SKM-1 (cell line): ENCODE data around the gene AHRR.

Experiments
- DNase-seq: peaks from one replicate; lab custom pipeline; 2025; ENCODE audit not compliant: unreplicated experiment; lab: John Stamatoyannopoulos, UW

The AHRR gene

DNA sequence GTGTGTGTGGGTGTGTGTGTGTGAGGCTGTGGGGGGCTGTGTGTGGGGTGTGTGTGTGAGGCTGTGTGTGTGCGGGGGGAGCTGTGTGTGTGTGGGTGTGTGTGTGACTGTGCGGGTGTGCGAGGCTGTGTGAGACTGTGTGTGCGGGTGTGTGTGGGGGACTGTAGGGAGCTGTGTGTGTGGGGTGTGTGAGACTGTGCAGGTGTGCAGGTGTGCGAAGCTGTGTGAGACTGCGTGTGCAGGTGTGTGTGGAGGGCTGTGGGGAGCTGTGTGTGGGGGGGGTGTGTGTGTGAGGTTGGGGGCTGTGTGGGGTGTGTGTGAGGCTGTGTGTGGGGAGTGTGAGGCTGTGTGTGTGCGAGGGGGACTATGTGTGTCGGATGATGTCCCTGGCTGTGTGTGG is 23.2 kb downstream of the AHRR start:
- no peak for DNase-seq

DNA sequence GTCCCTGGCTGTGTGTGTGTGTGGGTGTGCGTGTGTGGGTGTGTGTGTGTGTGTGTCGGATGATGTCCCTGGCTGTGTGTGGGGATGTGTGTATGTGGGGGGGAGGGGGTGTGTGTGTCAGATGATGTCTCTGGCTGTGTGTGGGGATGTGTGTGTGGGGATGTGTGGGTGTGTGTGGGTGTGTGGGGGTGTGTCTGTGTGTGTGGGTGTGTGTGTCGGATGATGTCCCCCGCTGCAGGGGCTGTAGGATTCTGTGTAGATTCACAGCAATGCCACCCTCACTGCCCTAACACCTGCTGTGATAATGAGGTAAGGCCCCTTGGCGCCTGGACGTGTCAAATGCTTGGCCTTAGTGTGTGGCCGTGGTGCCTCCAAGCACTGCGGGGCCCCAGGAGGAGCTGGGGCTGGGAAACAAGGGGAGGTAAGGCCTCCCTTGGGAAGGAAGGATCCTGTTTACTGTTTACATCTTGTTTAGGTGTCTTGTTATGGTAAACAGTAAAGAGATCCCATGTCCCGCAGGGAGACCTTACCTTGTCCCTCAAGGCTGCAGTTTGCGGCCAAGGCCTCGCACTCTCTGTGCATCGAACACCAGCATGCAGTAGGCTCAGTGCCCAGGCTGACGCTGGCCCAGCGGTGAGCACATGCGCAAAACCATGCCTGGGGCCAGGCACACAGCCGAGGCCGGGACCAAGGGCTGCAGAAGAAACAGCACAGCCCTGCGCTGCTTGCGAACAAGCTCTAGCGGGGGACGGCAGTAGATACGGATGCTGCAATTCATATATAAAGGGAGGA is 24.1 kb downstream of the AHRR start:
- DNase-seq: no peak

DNA sequence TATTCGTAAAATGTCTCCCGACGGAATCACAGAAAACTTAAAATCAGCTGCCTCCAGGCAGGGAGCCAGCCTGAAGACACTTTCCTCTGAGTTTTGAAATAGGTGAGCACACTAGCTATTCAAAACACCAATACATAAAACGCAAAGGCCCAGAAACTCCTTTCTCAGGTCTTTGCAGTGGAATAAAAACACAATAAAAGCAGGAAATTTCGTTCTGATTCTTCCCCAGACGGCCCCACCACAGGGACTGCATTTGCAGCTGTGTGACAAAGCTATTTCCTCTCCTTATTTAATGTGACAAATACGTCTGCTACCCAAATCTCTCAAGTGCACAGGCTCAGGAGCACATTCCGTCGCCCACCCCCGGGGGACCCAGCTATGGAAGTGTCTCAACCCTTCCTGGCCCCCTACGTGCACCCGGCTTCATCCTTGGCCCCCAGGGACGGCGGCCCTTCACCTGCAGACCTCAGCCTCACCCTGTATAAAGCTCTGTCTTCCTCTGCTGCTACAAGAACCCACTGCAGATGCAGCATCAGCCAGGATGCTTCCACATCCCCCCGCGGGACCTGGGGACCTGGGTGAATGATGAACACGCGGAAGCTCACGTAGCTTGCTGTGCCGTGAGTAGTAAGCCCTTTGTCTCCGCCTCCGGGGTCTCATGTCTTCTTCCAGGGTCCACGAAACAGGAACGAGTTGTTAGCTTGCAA is 24.9 kb downstream of the AHRR start:
- no peak for DNase-seq

DNA sequence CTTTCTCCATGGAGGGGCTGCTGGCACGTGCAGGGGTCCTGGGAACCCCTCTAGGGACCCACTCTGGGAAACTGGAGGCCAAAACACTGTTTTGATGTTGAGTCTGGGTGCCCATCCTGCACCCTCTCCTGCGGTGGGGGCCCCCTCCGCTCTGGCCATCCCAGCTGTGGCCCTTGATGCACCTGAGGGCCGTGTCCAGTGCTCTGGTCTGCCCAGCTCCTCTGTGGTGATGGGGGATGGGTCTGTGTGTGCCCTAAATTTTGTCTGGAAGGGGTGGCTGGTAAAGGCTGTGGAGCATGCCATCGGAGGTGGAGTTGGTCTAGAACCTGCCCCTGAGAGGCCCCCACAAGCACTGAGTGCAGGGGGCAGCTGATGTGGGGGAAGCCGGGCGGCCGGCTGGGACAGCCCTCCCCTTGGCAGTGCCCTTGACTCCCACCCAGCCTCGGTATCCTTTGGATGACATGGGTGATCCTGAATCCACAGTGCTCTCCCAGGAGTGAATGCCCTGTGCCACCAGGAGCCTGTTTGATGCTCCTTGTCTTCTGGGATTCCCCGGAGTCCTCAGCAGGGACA is 26.3 kb downstream of the AHRR start:
- no peak for DNase-seq

DNA sequence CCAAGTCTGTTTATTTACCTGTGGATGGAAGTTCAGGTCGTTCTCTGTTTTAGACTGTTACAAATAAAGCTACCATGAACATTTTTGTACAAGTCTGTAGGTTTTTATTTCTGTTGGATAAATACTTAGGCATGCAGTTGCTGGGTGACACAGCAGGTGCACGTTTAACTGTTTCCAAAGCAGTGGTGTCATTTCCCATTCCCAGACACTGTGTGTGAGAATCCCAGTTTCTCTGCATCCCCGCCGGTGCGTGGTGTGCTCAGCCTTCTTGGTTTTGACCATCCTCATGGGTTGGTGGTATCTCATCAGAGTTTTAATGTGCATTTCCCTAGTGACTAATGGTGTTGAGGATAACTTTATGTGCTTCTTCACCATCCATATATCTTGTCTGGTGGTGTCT is 27.2 kb downstream of the AHRR start:
- DNase-seq: no peak

DNA sequence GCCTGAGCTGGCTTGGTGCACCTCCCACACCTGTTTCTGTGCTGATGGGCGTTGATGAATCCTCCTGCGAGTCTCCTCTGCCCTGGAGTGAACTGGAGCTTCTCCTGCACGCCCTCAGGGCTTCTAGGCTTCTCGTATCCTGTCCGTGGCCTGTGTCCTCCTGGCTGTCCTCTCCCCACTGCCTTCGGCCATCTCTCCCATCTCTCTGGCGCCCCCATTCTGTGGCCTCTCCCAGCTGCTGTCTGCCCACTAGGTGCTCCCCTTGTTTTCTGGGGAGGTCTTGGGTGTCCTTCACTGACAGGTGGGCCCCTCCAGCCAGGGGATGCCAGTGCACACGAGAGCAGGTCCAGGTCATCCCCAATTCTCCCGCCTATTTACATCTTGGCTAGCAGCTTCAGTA is 28.8 kb downstream of the AHRR start:
- no peak for DNase-seq

DNA sequence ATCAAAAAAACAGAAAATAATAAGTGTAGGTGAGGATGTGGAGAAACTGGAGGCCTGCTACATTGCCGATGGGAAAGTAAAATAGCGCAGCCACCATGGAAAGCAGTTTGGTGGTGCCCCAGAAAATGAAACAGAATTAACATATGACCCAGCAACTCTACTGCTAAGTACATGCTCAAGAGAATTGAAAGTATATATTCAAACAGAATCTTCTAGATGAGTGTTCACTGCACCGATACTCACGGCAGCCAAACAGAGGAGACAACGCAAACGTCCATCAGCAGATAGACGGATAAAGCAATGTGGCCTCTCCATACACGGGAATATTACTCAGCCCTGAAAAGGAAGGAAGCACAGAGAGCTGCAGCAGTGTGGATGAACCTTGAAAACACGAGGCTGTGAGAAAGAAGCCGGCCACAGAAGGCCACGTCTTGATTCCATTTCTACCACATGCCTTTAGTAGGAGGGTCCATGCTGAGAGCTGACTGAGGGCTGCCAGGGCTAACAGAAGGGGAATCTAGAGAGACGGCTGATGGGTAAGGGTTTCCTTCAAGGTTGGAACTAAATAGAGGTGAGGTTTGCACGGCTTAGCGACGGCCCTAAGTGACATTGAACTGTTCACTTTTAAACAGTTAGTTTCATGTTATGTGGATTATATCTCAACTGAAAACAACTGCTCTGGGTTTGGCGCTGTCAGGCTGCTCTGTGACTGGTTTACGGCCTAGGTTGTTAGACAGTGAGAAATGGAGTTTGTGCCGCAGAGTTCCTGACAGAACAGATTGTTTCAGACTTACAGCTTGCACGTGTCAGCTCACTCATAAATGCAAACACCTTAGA is 29.8 kb downstream of the AHRR start:
- DNase-seq: no peak

DNA sequence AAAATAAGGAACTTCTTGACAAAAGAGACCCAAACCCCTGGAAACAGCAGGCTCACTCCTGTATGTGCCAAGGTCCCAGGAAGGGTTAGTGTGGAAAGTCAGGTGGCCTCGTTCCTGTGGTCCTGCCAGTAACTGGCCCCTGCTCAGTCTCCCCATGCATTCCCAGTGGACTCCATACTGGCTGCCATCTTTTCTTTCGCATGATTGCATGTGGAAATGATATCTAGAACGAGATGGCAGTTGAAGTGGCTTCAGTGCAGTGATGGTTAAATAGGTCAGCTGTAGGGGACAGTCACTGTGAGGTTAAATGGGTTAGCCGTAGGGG is 30.4 kb downstream of the AHRR start:
- no peak for DNase-seq

DNA sequence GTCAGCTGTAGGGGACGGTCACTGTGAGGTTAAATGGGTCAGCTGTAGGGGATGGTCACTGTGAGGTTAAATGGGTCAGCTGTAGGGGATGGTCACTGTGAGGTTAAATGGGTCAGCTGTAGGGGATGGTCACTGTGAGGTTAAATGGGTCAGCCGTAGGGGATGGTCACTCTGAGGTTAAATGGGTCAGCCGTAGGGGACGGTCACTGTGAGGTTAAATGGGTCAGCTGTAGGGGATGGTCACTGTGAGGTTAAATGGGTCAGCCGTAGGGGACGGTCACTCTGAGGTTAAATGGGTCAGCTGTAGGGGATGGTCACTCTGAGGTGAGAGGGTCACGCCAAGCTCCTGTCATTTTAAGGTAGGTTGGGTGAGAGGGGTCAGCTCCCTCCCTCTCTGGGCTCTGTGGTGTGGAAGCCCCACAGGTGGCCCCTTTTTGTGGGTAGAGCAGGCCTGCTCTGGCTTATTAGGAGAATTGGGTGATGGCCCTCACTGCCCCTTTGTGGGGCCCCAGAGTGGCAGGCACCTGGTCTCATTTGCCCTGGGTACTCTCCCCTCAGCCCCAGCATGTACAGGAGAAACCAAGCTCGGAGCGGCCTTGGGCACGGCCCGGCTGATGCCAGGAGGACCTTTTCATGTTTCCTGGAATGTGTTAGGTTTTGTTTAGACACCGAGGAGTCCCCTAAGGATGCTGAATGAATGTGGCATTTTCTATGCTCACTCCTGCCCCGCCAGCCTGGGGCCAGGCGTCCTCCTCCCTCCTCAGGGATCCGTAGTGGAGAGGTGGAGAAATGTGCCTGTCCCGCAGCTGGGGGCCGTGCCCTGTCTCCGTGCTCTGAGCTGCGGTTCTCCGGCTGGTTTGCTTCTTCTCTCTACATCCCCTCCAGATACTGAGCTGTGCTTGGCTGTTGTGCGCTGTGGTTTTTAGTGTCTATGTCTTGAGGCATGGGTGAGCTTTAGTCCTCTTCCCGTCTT is 31.4 kb downstream of the AHRR start:
- no peak for DNase-seq

DNA sequence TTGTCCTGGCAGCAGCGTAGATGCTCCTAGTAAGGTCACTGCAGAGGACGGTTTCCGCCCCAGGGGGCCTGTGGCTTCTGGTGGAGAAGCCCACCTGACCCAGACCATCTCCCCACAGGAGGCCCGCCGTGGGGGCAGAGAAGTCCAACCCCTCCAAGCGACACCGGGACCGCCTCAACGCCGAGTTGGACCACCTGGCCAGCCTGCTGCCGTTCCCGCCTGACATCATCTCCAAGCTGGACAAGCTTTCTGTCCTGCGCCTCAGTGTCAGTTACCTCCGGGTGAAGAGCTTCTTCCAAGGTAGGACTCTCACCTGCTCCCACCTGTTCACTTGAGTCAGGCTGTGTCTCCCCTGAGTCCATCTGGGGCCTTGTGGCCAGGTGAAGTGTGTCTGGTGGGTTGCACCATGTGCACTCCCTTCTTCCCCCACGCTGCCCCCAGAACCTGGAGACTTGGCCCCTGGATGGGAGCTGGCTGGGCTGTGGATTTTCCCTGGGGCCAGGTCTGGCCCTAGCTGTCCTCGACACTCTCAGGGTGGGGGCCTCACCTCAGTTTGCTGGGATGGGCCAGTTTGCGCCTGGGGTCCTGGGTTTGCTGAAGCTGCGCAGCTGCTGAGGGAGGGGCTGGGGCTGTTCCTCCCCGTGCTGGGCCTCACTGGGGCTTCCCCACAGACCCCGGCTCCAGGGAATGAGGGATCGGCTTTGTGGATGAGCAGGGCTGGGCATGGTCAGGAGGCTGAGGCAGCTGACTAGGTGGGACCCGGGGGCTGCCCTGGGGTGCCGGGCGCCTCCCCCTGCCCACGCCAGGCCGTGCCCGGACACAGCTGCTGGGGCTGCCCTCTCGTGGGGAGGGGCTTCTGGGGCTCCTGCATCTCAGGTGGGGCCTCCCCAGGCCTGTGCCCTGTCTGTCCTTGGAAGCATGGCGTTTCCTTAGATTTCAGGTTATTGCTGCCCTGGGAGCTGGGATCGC is 32.4 kb downstream of the AHRR start:
- DNase-seq: no peak

DNA sequence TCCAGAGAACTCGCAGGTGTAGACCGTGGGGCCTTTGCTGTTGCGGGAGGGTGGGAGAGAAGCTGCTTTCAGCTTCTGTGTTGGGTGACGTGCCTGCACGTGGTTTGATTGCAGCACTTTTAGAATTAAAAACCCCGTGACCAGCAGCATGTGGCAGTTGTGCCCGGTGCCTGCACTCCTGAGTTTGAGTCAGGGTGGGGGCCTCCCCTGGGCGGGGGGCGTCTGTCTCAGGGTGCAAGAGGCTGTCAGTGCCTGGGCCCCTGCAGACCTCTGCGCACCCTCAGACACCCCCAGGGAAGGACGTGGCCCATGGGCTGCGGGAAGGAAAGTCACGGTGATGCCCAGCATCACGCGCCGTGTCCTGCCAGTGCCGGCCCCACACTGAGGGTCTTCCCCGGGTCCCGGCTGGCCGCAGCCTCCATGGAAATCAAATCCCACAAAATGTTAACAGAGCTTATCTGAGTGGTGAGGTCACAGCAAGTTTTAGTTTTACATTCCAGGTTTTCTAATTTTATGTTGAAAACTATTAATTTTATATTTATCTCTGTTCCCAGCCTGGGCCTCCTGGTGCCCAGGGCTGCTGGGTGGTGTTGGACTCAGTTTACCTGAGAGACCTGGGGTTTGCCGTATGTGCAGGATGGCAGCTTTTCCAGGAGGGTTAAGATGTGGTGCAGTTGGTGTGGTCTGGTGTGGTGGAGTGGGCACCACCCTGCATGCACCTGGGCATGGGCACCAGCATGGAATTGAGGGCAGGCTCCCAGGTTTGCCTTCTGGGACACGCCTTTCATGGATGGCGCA is 33.3 kb downstream of the AHRR start:
- DNase-seq: no peak

DNA sequence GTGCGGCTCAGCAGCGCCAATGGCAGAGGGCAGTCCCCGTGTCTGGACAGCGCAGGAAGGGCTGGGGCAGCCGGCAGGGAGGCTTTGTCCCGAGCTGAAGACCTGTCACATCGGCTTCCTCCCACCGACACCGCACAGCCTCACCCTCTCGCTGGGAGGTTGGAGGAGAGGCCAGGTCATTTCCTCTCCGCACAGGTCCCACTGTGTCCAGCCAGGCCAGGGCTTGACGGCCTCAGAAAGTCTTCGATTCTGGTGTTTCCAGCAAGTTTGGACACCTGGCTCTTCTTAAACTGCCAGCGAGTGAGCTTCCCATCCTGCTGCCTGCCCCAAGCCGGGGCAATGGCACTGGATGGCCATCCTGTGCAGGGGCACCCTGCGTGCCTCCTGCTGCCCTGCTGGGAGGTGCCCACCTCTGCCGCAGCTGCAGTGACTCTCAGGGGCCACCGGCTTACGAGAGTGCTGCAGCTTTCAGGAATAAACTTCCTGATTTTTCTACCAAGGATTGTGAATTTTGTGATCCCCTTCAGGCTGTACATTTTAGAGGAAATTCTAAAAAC is 33.9 kb downstream of the AHRR start:
- no peak for DNase-seq

DNA sequence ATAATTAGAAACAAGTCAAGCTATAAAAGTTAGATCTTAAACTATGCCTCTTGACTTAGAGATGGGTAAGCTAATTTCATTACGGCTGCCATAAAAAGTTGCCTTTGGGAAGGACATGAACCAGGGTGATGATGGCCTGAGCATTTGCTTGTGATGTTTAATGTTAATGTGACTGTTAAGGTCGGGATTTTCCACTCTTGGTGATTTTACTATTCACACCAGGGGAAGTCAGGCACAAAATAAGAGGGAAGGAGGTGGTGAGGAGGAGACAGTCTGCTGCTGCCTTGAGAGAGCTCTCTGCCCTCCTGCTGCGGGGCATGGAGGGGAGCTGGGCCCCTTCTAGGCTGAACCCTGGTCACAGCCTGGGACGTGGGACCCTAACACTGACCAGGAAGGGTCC is 34.4 kb downstream of the AHRR start:
- no peak for DNase-seq

DNA sequence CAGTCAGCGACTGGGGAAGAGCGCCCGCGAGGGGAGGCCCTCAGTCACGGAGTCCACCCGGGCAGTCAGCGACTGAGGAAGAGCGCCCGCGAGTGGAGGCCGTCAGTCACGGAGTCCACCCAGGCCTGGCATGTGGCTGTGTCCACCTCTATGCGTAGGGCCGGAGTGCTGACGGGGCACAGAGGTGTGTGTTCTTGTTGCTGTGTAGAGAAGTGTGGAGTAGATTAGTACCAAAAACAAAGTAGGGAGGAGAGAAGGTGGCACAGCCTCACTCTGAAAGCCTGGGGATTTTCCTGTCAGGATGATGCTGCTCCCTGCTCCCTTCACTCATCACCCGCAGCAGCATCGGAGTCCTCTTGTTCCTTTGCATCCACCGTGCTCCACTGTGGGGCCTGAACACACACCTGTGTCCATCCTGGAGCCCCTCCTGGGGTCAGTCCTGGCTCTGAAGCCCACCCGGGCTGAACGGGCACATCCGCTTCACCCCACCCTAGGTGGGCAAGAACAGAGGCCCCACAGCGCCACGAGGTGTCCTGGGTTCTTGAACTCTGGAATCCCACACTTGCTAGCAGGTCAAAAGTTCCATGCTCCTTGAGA is 37.9 kb downstream of the AHRR start:
- no peak for DNase-seq

DNA sequence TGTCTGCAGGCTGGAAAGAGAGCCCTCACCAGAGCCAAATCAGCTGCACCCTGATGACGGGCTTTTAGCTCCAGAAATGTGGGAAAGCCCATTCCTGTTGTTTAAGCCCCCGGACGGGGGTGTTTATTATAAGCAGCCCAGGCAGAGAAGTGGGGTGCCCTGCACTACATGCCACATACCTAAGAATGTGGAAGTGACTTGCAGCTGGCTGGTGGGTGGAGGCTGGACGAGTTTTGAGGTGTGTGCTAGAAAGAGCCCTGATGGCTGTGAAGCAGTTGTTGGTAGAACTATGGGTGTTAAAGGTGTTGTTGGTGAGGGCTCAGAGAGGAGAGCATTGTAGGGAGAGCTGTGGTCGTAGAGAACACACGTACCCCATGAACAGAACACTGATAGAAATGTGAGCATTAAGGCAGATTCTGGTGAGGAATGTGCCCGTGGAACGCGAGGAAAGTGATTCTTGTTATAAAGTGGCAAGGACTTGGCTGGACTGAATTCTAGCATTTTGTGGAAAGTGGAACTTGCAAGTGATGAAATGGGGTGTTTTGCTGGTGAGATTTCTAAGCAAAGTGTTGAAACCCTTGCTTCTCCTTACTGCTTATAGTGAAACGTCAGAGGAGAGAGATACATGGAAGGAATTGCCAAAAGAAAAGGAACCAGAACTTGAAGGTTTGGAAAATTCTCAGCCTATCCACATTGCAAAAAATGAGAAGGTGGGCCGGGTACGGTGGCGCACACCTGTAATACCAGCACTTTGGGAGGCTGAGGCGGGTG is 38.9 kb downstream of the AHRR start:
- peak; percentile 69 for DNase-seq

DNA sequence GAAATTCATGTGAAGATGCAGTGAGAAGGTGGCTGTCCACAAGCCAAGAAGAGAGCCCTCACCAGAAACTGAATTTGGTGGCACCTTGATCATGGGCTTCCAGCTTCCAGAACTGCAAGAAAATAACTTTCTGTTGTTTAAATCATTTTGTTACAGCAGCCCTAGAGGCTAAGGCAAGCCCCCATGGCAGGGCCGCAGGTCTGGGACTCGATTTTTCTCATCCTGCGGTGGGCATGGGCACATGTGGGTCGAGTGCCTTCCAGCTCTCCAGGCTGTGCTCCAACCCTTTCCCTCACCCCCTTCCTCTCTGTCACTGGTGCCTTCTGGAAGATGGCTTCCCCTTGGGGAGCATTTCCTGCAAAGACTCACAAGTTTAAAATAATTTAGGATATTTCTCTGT is 40.7 kb downstream of the AHRR start:
- no peak for DNase-seq
